ENCODE measurements around the gene SLC25A5.
A peak's percentile ranks its signal among the peaks of the same experiment; 100 is the strongest.
"Not testable (repeated sequence)": the region's sequence is repeated elsewhere in the genome, so short reads cannot be mapped to it uniquely, and the experiment has no call there.

Gene SLC25A5

DNA sequence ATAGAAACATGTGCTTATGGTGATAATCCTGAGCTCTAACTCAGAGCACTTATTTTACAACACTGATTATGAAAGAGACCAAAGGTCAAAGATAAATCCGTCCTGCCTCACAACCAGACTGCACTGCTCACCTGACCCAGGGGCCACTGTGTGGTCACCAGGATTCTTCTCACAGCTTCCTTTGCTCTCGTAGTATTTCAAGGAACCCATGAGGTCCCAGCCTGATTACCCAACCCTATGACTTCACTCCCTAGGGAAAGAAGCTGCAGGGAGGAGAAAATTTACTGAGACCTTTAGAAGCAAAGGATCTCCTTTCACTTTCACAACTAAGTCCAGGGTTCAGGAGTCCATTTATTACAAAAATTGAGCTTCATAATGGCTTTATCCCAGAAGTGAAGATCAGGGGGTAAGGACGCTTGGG, 9.6 kb downstream of the SLC25A5 start:
- peak; percentile 49 for DNase-seq (ENCODE audit: low spot score)

DNA sequence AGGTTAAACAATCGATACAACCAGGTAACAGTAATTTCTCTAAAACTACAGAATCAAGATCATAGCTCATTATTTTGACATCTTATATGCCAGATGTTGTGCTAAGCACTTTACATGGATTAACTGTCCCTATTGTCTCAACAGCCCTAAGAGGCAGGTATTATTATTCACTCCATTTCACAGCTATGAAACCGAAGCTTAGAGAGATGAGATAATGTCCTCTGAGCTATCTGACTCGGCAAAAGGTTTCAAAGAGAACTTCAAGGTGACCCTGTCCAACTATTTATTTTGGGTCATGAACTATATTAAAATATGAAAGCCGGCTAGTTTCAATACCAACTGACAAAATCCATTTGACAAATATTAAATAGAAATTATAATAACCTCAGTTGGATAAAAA, 10.3 kb downstream of the SLC25A5 start:
- no peak for DNase-seq (ENCODE audit: low spot score)

DNA sequence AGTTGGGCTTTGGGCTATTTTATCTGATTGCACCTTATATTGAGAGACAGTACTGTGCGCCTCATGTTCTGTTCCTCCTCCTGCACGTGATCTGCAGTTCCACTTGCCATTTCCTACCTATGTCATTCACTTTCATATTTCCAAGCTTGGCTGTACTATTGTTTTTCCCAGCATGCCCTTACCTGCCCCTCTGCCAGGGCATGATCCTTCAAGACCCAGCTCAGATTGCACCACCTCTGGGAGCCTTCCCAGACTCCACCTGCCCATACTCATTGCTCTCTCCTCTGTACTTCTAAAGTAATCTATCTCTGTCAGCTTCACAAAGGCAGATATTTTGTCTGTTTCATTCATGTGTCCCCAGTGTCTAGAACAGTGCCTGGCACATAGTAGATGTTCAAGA, 11.6 kb downstream of the SLC25A5 start:
- DNase-seq (ENCODE audit: low spot score): no peak

DNA sequence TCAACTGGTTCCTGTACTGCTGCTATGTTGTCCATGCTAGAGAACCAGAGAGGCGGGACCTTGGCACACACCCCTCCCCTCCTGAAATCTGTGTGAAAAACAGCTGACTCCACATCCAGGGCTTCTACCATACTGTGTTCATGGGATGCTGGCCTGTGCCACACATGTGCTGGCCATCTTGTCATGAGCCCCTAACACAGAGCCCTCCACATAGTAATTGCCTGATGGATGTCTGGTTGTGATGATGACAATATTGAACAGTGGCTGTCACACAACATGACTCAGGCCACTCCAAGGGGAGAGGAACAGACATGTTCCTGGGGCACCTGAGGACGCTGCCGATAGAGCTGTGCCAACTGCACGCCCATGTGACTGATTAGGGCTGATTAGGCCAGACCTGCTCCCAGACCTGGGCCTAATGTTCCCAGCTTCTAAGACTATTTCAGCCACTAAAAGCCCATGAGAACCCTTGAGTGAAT, 13.1 kb downstream of the SLC25A5 start:
- DNase-seq (ENCODE audit: low spot score): no peak

DNA sequence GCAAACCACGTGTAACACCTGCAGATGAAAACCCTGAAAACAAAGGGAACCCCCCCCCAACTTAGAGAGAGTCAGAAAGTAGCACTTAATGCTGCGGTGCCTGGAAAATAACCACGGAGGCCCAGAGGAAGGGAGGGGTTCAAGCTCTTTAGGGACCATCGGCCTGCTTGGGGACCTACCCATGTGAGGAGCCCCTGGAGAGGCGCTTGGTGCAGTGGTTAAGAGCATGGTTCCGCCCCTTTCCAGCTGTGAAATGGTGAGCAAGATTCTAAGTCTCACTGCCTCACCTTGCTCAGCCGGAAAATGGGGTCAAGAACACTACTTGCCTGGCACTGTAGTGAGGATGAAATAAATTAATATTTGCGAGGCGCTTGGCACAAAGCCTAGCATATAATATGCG, 13.8 kb downstream of the SLC25A5 start:
- DNase-seq (ENCODE audit: low spot score): no peak

DNA sequence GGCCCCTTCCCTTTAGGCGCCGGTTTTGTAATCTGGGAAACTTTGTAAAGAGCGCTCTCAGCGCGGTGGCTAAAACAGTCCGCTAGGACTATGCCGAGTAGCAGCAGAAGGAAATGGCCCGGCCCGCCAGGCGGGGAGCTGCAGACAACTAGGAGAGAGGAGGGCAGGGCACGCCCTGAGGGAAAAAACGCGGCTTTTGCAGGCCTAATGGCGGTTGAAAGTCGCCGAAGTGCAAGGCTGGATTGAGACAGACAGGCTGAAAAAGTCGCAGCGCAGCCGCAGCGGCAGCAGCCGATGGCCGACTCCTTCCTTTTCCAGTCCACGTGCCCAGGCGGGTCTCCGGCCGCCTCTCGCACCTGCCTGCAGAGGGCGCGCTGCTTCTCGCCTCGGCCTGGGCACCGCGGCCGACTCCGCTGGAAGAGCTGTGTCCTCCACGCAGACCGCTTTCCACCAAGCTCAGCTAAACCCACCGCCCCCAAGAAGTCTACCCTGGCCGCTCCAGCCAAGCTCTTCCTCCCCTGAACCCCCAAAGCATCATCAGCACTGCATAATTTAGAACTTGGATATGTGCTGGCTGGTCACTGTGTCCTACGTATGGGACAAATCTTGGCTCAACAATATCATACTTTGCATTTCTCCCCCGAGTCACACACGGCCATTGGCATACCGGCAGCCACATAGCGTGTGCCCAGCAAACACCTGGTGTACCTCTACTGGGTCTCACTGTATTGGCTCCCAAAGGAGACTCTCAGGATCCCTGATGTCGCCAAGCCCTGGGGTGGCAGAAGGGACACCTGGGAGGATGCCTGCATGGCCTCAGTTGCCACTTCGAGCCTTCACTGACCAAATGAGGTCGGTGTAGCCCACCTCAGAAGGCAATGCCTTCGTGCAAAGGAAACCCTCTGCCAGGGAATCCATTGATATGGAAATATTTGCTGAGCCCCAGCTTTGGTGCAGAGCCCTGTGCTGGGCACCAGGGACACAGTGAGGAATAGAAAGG, 14.5 kb downstream of the SLC25A5 start:
- peak; percentile 74 for DNase-seq (ENCODE audit: low spot score)

DNA sequence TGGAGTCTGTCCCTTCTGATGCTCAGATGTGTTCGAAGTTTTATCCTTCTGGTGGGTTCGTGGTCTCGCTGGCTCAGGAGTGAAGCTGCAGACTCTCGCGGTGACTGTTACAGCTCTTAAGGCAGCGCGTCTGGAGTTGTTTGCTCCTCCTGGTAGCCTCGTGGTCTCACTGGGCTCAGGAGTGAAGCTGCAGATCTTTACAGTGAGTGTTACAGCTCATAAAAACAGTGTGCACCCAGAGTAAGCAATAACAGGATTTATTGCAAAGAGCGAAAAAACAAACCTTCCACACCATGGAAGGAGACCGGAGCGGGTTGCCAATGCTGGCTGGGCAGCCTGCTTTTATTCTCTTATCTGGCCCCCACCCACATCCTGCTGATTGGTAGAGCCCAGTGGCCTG, 18.5 kb downstream of the SLC25A5 start:
- DNase-seq (ENCODE audit: low spot score): no peak

DNA sequence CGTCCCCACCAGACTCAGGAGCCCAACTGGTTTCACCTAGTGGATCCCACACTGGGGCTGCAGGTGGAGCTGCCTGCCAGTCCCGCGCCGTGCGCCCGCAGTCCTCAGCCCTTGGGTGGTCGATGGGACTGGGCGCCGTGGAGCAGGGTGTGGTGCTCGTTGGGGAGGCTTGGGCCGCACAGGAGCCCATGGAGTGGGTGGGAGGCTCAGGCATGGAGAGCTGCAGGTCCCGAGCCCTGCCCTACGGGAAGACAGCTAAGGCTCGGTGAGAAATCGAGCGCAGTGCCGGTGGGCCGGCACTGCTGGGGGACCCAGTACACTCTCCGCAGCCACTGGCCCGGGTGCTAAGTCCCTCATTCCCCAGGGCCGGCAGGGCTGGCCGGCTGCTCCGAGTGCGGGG, 19.5 kb downstream of the SLC25A5 start:
- DNase-seq (ENCODE audit: low spot score): not testable (repeated sequence)

DNA sequence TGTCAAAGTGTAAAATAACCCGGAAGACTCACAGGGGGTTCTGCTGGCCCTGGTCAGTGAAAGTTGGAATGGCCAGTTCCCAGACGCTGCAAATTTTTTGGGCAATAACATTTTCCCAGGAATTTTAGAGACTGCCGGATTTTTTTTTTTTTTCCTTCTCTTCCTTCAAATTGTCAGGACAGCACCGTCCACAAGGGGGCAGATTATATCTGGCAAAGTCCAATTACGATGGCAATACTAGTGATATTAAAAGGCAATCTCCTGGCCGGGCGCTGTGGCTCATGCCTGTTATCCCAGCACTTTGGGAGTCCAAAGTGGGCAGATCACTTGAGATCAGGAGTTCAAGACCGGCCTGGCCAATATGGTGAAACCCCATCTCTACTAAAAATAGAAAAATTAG, 20.5 kb downstream of the SLC25A5 start:
- DNase-seq (ENCODE audit: low spot score): peak; percentile 42

DNA sequence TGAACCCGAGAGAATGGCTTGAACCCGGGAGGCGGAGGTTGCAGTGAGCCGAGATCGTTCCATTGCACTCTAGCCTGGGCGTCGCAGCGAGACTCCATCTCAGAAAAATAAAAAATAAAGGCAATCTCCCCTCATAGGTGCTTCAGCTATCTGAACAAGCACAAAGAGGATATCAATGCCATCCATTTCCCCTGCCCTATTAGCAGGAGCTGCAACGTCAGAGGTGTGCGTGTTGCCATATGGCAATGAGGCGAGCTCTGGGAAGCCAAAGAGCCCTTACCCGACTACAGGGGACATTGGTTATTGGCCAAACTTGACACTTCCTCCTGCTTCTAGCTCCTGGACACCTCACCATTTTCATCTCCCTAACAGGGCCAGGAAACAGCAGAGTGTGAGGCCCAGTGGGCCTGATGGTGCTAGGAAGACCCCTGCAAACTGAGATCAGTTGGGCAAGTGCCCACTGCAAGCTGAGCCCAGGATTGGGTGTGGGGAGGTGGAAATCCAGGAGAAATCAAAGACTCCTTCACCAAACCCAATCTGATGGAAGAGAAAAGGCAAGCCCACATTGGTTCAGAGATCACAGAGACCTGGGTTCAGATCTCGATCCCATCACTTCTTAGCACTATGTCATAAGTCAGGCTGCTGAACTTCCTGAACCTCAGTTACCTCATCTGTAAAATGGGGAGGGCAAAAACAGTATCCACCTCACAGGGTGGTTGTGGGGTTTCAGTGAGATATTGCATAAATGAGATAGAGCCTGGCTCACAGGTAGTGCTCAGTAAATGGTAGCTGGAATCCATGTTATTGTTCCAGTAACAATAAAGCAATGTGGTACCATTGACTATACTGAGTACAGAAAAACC, 21.2 kb downstream of the SLC25A5 start:
- DNase-seq (ENCODE audit: low spot score): no peak

DNA sequence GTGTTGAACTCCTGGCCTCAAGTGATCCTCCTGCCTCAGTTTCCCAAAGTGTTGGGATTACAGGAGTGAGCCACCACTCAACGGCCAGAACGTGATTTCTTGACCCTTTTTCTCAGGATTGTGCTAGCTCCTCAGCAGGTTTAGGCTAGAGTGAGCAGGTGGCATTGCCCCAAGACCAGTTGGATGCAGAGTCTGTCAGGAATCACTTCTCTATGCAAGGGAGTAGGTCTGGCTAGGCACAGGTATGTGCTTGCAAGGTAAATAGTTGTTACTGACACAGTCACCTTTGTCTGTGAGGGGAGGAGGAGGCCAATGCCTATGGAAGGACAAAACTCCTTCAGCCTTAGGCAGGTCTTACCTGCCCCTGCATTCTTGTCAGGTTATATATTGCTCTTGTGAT, 24.2 kb downstream of the SLC25A5 start:
- DNase-seq (ENCODE audit: low spot score): no peak

DNA sequence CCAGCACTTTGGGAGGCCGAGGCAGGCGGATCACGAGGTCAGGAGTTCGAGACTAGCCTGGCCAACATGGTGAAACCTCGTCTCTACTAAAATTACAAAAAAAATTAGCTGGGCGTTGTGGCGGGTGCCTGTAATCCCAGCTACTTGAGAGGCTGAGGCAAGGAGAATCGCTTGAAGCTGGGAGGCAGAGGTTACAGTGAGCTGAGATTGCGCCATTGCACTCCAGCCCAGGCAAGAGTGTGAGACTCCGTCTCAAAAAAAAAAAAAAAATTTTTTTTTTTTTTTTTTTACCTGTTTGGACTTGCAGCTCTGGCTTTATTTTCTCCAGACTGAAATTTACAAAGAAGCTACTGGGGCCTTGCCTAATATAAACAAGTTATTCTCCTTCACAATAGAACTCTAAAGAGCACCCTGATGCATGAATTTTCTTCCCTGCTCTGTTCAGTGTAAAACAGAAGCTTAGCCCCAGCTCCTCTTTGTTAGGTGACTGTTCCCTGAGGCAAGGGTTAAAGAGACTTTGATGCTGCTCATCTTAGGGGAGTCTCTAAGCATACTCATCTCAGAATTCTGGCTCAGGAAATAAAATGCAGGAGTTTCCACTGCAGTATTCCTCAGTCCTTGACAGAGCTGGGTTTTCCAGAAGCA, 25.7 kb downstream of the SLC25A5 start:
- DNase-seq (ENCODE audit: low spot score): not testable (repeated sequence)

DNA sequence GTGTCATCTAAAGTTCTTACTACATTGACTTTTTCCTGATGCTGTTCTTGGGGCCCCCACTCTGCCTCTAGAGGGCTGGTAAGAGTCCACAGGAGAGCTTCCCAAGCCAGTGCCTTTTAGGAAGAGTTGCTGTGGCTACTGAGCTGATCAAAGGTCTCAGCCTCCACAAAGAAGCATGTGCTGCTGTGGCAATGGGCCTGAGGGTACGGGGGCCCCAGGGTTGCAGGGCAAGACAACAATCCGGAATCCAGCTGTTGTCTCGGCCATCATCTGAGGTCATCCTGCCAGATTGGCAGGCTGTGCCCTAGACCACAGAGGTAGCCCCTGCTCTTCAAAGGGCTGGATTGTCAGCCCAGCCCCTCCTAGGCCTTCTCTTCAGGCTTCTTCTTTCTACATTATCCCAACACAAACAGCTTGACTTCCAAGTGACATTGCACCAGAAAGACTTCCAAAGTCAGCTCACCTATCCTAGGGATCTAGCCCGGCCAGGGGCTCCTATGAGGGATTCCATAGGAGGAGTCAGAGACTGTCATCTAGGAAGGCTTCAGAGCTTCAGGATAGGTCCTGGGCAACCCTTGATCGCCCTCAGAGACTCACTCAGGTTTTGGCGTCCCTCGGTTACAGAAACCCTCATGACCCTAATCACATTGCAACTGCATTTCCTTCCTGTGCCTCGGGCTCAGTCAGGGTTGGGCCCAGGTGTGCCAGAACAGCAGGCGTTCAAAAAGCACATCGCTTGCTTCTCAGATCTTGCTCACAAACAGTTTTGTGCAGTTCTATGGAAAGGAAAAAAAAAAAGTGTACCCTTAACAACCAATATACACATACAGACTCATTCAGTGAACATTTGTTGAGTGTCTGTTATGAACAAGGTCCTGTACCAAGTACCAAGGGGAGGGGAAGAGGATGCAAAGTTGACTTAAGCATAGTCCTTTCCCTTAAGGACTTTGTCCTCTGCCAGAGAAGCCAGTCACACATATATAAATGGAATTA, 27.8 kb downstream of the SLC25A5 start:
- no peak for DNase-seq (ENCODE audit: low spot score)

DNA sequence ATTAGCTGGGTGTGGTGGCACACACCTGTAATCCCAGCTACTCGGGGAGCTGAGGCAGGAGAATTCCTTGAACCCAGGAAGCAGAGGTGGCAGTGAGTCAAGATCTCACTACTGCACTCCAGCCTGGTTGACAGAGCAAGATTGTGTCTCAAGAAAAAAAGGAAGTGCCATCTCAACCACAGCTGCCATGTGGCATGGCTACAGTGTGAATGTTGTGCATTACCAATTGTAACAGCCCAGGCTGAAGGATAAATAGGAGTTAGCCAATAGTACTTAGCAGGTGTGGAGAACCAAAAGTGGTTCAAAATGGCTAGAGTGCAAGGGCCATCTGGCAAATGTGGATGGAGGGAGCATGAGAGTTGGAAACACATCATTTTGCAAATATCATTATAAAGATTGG, 28.9 kb downstream of the SLC25A5 start:
- no peak for DNase-seq (ENCODE audit: low spot score)

DNA sequence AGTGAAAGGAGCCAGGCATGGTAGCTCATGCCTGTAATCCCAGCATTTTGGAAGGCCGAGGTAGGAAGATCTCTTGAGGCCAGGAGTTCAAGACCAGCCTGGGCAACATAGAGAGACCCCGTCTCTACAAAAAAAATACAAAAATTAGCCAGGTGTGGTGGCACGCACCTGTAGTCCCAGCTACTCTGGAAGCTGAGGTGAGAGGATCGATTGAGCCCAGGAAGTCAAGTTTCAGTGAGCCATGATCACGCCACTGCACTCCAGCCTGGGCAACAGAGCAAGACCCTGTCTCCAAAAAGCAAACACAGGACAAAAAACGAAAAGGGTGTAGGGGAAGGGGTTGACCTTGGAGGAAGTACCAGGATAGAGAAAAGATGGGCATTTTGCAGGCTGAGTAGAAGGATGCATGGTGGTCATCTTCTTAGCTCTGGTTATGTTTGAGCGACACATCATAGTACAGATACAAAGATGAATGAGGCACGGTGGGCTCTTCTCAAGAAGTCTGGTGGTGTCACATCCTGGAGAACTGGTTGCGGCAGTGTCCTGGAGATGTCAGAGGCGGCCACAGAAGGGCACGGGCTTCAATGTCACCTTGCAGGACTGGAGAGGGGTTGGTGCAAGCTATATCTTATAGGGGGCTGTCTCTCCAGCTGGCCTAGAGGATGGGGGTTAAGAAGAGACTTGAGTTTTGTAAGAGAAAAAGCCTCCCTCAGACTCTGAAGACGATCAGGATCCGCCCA, 32.0 kb downstream of the SLC25A5 start:
- DNase-seq (ENCODE audit: low spot score): no peak

DNA sequence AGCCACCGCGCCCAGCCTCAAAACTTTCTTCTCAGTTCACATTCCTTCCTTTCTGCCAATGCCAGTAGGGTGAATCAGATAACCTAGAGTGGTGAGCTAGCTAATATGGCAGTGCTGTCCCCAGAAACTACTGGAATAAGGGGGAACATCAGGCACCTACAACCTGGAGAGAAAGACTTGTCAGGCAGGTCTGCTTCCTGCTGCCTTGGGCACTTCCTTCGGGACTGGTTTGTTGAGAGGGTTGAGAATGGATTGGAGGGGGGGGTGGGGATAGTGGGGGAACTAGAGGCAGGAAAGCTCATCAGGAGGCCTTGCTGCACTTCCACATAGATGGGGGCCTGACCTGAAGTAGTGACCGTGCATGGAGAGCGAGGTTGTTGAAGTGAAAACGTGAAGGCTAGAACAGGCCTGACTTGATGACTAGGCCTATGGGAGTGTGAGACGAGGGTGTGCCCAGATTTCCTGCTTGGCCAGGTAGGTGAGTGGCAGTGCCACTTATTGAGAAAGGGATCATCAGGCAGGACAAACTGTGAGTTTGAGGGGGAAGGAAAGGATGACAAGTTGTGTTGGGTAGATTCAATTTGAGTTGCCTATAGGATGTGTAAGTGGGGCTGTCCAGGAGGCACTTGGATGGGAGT, 33.4 kb downstream of the SLC25A5 start:
- DNase-seq (ENCODE audit: low spot score): no peak

DNA sequence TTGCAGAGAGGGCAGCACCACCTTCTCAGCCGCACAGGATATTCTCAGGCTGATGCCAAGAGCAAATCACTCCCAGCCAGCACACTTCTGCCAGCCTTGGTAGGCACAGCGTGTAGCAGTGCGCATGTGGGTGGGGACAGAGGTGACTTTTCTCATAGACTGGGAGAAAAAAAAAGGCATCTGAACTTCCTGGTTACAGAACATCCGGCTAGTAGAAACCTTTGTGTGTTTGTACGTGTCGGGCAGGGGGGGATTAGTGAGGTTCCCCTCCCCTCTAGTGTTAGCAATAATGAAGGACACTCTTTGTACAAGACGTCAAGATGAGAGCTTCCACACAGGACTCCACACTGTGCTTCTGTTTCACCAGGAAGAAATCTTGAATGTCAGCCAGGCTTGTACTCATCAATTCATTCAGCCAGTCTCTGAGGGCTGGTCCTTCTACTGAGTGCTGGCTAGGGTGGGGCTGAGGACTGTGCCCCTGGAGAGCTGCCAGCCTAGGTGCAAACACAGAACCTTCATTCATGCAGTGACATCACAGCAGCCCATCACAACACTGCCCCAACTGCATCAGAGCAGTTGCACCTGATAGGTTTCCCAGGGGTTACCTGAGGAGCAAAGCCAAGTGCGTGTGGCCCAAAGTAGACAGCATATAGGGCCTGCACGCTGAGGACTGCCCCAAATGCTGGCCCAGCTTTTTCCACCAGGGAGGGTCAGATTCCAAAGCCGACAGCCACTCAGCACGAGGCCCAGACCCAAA, 34.7 kb downstream of the SLC25A5 start:
- DNase-seq (ENCODE audit: low spot score): peak; percentile 50

DNA sequence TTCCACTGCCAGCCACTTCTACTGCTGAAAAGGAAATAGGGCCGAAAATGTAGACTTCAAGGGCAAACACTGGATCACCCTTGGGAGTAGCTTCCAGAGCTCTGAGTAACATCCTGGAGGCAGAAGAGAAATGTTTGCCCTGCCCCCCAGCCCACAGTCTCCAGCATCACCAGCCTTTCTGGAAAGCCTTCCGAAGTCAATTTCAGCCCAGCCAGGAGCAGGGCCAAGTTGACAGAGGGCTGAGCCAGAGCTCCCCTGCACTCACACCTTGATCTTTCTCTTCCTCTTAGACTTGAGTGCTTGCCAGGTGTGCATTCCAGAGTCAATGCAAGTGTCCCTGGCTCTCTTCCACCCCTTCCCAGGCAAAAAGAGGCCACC, 35.2 kb downstream of the SLC25A5 start:
- peak; percentile 87 for DNase-seq (ENCODE audit: low spot score)

DNA sequence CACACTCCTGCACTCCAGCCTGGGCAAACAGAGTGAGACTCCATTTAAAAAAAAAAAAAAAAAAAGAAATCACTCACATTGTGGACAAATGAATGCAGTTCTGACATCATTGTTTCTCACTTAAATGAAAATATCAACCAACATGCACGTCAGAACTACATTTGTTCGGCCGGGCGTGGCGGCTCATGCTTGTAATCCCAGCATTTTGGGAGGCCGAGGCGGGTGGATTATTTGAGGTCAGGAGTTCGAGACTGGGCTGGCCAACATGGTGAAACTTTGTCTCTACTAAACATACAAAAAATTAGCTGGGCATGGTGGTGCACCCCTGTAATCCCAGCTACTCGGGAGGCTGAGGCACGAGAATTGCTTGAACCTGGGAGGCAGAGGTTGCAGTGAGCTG, 36.9 kb downstream of the SLC25A5 start:
- not testable (repeated sequence) for DNase-seq (ENCODE audit: low spot score)
